HG02571 (cell line): Measurements from ENCODE around the gene PUM1.
"Not testable (repeated sequence)": the region's sequence is repeated elsewhere in the genome, so short reads cannot be mapped to it uniquely, and the experiment has no call there.

Experiments used
- ATAC-seq: cut with Tn5 transposase; IDR thresholded peaks from one replicate; pipeline ENCODE4 v1.9.1; 2021; ENCODE audit warnings: mild to moderate bottlenecking, moderate library complexity; ENCODE audit not compliant: unreplicated experiment

The PUM1 gene

GRCh38 chr1:31000301-31000700 lies 65.2 kb downstream of the PUM1 start:
- ATAC-seq = no peak

- ATAC-seq = no peak
Measured at GRCh38 chr1:30998887-30999286, 66.6 kb downstream of the PUM1 start.

GRCh38 chr1:30998171-30998570 lies 67.3 kb downstream of the PUM1 start:
- ATAC-seq = no peak

- no peak for ATAC-seq
Measured at GRCh38 chr1:30997463-30998057, 68.0 kb downstream of the PUM1 start.

DNA sequence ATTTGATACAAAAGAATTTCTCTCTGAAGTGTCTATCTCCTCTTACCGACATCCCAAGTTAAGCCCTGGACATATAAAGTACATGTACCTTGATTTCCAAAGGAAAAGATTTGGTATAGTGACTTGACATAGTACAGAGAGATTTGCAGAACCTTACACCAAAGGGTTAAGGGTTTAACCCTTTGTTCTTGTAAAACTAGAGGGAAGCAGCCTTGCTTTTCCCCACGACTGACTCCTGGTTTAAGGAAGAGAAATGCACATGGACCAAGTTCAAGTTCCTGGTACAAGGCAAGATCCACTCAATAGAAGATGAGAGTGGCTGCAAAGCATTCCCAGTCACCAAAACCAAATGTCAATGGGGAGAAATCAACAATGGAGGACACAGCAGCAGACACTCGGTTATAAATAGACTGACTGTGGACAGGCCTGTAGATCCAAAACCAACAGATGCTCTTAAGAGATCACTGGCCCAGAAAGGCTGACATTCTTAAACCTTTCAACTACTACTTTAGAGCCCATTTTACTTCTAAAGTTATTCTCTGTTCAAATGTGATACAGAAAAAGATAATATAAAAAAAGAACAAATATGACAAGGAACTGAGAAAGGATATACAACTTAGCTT lies 69.4 kb downstream of the PUM1 start:
- ATAC-seq = no peak

GRCh38 chr1:30991862-30992606 lies 73.5 kb downstream of the PUM1 start:
- ATAC-seq = no peak

DNA sequence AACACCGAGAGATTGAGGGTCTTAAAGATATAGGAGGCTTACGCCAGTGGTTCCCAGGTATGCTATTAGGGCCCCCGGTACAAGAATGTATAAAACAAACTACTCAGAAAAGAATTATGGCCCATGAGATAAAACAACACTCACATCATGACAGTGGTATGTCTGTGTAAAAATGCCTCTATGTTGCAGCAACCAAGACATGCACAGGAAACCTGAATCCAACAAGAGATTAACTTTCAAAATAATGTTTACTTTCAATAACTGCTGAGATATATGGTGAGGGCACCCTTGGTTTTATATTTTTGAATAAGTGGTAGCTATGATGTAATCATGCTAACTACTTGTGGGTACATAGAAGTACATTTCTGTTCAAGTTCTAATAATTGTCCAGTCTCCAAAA lies 74.9 kb downstream of the PUM1 start:
- ATAC-seq = no peak

DNA sequence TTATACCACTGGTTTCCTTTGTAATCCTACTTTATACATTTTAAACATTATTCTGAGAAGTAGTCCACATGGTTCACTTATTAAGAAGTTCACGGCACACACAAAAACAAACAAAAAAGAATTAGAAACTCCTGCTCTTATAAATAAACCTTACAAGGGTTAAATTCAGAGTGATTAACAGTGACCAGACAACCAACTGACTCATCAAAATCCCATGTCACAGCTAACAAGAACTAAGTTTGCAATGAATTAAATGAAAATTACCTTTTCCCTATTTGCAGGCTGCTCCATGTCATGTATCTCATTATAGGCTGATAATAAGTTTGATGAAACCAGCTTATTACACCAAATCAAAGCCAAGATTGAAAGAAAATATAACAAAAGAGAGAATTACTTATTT lies 77.5 kb downstream of the PUM1 start:
- no peak for ATAC-seq

DNA sequence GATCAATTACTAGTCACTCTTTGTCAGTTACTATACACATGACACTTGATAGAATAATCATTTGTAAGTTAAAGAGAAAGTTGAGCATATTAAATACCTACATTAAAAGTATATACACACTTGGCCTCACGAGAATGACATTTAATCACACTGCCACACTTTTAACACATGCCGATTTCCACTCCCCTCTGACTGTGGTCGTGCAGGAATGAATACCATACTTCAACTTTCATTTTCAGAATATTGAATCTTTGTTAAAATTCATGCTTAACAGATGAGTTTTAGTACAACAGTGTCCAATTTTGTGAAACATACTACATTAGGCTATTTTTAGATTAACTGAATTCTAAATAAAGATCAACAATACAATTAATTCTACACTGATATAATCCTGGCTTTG lies 78.8 kb downstream of the PUM1 start:
- ATAC-seq = no peak

- no peak for ATAC-seq
Measured at GRCh38 chr1:30984991-30985503, 80.5 kb downstream of the PUM1 start.

GRCh38 chr1:30984165-30984889 lies 81.2 kb downstream of the PUM1 start:
- ATAC-seq = no peak

DNA sequence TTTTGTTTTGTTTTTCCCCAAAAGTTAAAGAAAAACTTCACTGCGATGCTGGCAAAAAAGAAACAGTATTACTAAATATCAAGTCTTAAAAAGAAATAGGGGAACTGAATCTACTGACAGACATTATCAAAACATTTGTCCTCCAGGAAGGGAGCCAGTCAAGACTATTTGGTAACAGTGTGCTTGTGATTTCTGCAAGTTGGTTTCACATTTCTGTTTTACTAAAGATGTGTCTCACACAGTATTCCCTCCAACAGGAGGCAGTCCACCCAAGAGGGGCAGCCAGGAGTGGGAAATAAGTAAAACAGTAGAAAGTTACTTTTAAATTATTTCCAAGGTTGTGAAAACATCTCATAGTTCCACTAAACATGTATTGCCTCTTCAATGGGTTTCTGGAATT lies 82.6 kb downstream of the PUM1 start:
- no peak for ATAC-seq

DNA sequence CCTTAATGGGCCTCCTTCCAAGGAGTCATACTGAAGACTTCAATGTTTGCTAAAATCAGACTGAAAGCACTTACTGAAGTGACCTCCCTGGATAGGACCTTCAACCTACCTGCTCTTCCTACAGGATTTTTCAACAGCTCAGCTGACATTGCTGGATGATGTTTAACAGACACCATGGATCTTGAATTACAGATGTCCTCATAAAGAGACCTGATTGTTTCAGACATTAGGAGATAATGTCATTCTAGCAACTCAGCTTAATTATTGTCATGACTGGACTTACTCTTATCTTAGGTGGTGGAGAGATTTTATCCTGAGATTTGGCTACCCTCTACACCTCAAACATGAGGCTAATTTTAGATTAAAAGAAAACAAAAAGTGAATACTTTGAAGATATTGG lies 83.1 kb downstream of the PUM1 start:
- no peak for ATAC-seq

GRCh38 chr1:30981172-30981571 lies 84.3 kb downstream of the PUM1 start:
- ATAC-seq = no peak

DNA sequence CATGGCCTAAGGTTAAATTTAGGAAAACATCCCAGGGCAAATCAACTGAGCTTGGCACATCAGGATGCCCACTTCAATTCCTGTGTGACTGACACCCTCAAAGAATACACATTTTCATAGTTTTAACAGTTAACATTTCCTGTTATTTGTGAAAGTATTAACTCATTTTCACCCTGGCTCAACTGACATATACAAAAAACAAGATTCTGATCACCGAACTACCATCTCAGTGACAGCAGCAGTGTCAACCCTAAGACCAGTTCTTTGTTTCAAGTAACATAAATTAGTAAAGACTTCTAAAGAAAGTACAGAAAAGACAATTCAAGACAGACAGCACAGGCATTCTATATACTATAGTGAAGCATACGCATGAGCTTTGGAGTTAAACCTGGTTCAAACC lies 88.0 kb downstream of the PUM1 start:
- ATAC-seq = no peak

DNA sequence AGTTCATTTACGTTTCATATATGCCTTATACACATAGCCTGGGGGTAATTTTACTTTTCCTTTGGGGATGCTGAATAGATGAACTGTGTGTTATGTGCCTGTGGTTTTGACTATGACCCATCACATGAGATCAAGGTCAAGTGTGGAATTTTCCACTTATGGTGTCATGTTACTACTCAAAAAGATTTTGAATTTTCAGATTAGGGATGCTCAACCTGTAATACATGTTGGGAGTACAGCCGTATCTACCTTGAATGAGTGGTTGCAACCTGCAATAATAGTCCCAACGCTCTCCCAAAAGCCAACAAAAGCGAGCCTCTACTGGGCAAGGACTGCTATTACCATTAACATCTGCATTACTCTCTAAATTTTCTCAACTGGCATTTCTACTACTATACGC lies 88.4 kb downstream of the PUM1 start:
- no peak for ATAC-seq

- ATAC-seq = no peak
Measured at GRCh38 chr1:30976143-30976542, 89.4 kb downstream of the PUM1 start.

DNA sequence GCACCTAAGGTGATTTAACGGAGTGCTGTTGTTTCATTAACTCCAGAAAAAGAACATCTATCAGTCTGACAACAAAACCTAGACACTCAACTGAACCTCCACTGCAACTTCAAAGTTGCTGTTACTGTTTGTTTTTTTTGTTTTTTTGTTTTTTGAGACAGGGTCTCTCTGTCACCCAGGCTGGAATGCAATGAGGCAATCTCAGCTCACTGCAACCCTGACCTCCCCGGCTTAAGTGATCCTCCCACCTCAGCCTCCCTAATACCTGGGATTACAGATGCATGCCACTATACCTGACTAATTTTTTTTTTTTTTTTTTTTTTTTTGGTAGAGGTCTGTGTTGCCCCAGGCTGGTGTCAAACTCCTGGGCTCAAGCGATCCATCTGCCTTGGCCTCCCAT lies 90.3 kb downstream of the PUM1 start:
- no peak for ATAC-seq

GRCh38 chr1:30974536-30974935 lies 91.0 kb downstream of the PUM1 start:
- ATAC-seq = no peak

DNA sequence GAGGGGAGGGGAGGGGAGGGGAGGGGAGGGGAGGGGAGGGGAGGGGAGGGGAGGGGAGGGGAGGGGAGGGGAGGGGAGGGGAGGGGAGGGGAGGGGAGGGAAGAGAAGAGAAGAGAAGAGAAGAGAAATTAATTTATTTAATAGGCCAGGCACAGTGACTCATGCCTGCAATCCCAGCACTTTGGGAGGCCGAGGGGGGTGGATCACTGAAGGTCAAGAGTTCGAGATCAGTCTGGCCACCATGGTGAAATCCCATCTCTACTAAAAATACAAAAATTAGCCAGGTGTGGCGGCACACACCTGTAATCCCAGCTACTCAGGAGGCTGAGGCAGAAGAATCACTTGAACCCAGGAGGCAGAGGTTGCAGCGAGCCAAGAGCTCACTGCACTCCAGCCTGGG lies 93.2 kb downstream of the PUM1 start:
- not testable (repeated sequence) for ATAC-seq

GRCh38 chr1:30971496-30971895 lies 94.0 kb downstream of the PUM1 start:
- ATAC-seq = no peak

- ATAC-seq = no peak
Measured at GRCh38 chr1:30969903-30970302, 95.6 kb downstream of the PUM1 start.
